NCI-H2029 (cell line): Measurements from ENCODE around the gene LCN1.

Experiments
- DNase-seq: peaks from one replicate; lab custom pipeline; 2025; lab: John Stamatoyannopoulos, UW

The LCN1 gene

GRCh38 chr9:135520916-135521607 is at the start of gene LCN1:
Gene LCN1 (plus strand): TSS chr9:135521440. CDS start chr9:135521498, 58 bp downstream.
- no peak for DNase-seq

DNA sequence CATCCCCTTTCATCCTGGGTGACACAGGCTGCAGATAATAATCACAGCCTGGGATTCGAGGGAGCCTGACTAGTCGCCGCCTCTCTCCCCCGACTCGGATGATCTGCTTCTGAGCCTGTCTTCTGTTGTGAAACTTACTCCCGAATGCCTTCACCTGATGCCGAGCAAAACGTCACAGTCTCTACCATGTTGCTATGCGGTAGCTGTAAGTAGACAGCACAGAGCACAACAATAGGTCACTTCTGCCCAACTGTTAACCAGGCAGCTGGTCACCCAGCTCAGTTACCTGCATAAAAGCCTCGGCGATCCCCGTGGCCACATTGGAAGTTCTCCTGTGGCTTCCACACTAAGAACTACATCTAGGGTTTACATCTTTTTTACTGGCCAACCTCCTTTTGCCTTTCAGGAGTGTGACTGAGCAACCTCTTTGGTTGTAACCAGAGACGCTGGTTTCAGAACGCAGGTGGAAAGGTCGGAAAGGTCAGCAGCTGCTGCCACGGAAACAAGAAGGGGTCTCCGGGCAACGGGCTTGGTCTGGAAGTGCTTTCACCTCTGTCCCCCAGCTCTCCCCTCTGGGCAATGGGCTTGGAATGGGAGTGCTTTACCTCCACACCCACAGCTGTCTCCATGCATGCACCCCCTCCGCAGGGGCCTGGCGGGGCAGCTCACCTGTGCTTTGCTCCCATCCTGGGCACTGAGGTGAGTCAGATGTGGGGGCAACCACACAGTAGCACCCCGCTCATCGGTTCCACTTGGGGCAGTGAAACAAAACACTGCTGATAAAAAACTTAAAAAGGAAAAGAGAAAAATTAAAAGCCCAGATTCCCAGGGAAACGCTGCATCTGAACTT is 49.2 kb upstream of the LCN1 start:
- DNase-seq = no peak

- DNase-seq = no peak
Observed at GRCh38 chr9:135473972-135474543, 47.2 kb upstream of the LCN1 start.

DNA sequence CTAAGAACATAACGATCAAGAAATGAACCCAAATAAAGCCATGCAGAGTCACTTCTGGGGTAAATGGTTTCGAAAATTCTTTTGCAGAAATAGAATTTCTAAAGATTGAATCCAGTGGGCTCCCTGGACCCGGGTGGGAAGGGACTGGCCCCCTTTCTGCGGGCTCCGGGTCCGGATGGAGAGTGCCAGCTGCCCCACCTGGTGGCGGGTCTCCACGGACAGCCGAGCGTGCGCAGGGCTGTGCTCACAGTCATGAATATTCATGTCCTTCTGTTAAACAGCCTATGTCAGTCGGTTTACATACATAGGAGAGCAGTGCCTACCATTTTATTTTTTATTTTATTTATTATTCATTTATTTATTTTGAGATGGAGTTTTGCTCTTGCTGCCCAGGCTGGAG is 46.3 kb upstream of the LCN1 start:
- DNase-seq = no peak

DNA sequence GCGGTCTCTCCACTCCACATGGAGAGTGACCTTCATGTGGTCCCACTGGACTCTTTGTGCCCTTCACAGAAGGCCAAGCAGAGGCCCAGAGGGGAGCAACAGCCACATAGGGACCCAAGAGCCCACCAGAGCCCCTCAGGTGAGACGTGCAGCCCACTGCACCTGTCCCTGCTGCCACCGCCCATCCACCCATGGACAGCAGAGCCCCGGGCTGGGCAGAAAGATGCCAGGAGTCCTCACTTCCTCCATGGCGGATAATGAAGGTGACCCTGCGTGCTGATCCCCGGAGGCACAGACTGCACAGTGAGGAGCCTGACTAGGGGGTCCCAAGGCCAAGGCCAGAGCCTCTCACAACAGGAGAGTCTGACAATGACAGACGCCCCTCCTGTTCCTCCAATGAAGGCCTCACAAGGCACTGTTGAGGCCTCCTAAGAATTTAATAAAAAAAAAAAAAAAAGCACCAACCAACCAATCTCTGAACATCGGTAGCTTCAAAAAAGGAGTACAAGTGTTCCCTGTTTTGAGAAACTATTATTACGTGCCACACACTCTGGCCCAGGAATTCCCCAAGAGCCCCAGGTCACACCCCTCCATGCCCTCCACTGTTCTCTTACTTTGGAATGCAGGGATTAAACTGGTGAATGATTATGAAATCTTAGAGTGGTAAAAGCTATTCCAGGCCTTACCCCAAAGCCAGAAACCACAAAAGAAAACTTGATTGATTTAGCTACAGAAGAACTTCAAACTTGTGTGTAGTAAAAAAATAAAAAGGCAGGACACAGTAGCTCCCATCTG is 44.5 kb upstream of the LCN1 start:
- DNase-seq = no peak

- no peak for DNase-seq
Observed at GRCh38 chr9:135478191-135478590, 43.0 kb upstream of the LCN1 start.

DNA sequence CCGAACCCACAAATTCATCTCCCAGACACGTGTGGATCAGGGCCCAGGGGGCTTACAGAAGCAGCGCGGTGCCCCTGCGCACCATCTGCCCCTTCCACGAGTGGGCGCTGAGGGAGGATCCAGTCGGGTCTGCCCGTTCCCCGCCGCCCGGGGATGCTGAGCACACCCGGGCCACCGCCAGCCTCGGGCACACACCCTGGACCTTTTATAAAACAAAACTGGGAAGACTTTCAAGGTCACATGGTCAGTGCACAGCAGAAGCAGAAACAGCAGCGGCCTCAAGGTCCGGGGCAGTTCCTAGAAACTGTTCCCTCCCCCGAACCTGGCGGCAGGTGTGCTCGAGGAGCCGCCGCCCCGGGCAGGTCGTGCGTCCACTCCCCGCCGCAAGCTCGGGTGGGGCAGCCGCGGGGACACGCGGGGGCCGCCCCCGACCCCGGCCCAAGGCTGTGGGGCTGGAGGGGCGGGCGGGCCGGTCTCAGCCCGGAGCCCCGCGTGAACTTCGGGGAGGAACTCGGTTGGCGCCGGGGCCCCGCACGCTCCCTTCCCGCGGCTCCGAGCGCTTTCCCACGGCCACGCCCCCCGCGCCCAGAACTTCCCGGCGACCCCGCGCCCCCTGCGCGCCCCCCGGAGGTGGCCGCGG is 42.3 kb upstream of the LCN1 start:
- peak; percentile 33 for DNase-seq

GRCh38 chr9:135479469-135480052 is 41.7 kb upstream of the LCN1 start, which contains the start of gene PPP1R26:
Gene PPP1R26 (plus strand): TSS chr9:135479782. CDS start chr9:135484511, 4,729 bp downstream.
- DNase-seq = peak; percentile 19

- DNase-seq = no peak
Observed at GRCh38 chr9:135480071-135480939, 40.9 kb upstream of the LCN1 start.

GRCh38 chr9:135480940-135481310 is 40.3 kb upstream of the LCN1 start:
- no peak for DNase-seq

- no peak for DNase-seq
Observed at GRCh38 chr9:135482015-135482754, 39.1 kb upstream of the LCN1 start.

DNA sequence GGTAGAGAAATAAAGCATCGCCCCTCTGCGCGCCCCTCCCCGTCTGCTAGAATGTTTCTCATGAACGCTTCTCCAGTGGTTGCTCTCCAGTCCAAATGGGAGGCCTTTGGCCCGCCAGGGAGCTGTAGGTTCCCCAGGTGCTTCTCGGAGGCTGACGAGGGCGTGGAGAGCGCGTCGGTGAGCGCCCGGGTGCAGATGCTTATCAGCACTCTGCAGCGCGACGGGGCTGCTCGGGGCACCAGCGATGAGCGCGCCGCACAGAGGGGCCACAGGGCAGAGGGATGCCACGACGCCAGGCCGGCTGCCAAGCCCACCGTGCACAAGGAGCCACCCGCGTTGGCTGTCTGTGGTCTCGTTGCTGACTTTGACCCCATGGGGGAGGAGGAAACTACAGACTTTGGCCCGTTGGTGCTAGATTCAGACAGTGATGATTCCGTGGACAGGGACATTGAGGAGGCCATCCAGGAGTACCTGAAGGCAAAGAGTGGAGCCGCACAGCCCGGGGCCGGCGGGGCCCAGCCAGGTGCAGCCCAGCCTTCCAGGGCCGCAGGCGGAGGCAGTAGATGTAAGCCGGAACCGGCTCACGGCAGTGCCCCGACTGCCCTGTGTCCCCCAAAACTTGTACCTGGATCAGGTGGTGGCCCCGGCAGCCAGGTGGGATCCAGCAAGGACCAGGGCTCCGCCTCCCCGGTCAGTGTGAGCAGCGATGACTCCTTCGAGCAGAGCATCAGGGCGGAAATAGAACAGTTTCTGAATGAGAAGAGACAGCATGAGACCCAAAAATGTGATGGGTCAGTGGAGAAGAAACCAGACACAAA is 36.6 kb upstream of the LCN1 start:
- no peak for DNase-seq

DNA sequence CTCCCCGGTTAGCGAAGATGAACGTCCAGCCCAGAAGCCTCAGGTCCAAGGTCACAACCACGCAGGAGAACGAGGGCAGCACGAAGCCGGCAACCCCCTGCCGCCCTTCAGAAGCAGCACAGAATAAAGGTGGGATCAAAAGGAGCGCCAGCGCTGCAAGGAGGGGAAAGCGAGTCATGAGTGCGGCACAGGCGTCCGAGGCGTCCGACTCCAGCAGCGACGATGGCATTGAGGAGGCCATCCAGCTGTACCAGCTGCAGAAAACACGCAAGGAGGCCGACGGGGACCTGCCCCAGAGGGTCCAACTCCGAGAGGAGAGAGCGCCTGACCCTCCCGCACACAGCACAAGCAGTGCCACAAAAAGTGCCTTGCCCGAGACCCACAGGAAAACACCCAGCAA is 35.9 kb upstream of the LCN1 start:
- DNase-seq = no peak

DNA sequence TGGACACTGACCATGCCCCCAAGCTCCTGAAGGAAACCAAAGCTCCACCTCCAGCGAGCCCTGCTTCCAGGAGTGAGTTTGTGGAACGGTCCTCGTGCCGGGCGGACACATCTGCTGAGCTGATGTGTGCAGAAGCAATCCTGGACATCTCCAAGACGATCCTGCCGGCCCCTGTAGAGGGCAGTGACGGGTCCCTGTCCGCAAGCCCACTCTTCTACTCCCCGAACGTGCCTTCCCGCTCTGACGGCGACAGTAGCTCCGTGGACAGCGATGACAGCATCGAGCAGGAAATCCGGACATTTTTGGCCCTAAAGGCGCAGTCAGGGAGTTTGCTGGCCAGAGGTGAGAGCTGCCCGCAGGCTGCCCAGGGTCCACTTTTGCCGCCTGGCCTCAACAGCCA is 35.4 kb upstream of the LCN1 start:
- no peak for DNase-seq

DNA sequence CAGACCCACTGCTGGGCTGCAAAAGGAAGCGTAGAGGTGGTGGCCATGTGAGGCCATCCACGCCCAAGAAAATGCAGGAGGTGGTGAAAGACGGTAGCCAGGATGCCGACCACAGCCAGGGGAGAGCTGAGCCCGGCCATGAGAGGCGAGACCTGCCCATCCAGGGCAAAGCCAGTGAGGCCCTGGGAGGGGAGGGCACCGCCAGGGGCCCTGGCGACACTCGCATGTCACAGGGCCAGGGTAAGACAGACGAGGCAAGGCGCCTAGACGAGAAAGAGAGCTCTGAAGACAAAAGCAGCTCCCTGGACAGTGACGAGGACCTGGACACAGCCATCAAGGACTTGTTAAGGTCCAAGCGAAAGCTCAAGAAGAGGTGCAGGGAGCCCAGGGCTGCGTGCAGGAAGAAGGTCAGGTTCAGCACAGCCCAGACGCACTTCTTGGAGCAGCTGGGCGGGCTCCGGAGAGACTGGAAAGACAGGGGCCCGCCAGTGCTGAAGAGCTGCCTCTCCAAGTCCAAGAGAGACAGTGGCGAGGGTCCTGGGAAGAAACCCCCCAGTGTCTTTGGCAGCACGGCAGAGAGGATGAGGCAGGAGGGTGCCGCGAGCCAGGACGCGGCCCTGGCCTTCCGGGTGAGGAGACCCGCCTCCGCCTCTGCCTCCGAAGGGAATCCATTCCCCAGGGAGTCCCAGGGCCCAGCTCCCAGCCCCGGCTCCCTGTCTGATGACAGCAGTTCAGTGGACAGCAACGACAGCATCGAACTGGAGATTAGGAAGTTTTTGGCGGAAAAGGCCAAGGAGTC is 34.8 kb upstream of the LCN1 start:
- DNase-seq = no peak

- no peak for DNase-seq
Observed at GRCh38 chr9:135487281-135488012, 33.8 kb upstream of the LCN1 start.

GRCh38 chr9:135488013-135488330 is 33.3 kb upstream of the LCN1 start:
- no peak for DNase-seq
